ENCODE measurements around the gene TXNDC5. TPM values are rescaled to one million over a fixed set of nuclear protein-coding genes. Genes with fewer than 3 reads are reported as not detected.

TXNDC5 gene
- total RNA-seq, 3 donors from 2014 or later = 123 to 191 (median 165) TPM

GRCh38 chr6:7865781-7866180 lies 44.8 kb downstream of the TXNDC5 start:
- intact Hi-C loops (cut with DNase I; ENCODE audit: low total_unique reads) = no loop called here
- H3K4me3 ChIP-seq = no peak overlapping the region
- DNase-seq (ENCODE audit: low spot score in 2 of 2) = no peak
- H3K9me3 ChIP-seq = no peaks in the 10 kb centered on the region
- H3K4me1 ChIP-seq = no peaks in the 10 kb centered on the region
- TF ChIP-seq, protein P1, sequence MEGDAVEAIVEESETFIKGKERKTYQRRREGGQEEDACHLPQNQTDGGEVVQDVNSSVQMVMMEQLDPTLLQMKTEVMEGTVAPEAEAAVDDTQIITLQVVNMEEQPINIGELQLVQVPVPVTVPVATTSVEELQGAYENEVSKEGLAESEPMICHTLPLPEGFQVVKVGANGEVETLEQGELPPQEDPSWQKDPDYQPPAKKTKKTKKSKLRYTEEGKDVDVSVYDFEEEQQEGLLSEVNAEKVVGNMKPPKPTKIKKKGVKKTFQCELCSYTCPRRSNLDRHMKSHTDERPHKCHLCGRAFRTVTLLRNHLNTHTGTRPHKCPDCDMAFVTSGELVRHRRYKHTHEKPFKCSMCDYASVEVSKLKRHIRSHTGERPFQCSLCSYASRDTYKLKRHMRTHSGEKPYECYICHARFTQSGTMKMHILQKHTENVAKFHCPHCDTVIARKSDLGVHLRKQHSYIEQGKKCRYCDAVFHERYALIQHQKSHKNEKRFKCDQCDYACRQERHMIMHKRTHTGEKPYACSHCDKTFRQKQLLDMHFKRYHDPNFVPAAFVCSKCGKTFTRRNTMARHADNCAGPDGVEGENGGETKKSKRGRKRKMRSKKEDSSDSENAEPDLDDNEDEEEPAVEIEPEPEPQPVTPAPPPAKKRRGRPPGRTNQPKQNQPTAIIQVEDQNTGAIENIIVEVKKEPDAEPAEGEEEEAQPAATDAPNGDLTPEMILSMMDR (IDR thresholded peaks at IDR 0.05) = no peak
- TF ChIP-seq POLR2A (IDR thresholded peaks at IDR 0.05) = no peak
- TF ChIP-seq POLR2AphosphoS5 (IDR thresholded peaks at IDR 0.05) = no peak
- H3K27me3 ChIP-seq = no peaks in the 10 kb centered on the region
- no peak overlapping the region for H3K27ac ChIP-seq
- no peaks in the 10 kb centered on the region for H3K36me3 ChIP-seq

DNA sequence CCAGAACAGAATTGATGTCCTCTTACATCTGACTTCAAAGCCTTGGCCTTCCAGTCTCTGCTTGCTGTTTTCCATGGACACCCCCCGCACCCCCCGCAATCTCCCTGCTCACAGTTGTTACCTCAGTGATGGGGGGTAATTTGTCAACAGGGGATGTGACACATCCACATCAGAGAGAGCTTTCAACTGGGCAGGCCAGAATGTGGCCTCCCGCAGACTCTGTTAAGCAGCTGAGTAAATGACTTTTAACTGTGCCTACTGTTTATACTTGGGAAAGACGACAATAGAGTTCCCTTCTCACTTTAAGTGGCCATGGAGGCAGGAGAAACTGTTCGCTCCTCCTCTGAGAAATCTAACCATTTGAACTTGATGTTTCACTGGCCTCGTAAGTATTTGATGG lies 51.0 kb downstream of the TXNDC5 start:
- H3K36me3 ChIP-seq = no peaks in the 10 kb centered on the region
- H3K4me3 ChIP-seq = no peak overlapping the region
- DNase-seq (ENCODE audit: low spot score in 2 of 2) = no peak
- intact Hi-C loops (cut with DNase I; ENCODE audit: low total_unique reads) = no loop called here
- H3K27ac ChIP-seq = no peak overlapping the region
- no peaks in the 10 kb centered on the region for H3K4me1 ChIP-seq
- H3K9me3 ChIP-seq = no peaks in the 10 kb centered on the region
- no peak for TF ChIP-seq POLR2AphosphoS5 (IDR thresholded peaks at IDR 0.05)
- no peaks in the 10 kb centered on the region for H3K27me3 ChIP-seq

DNA sequence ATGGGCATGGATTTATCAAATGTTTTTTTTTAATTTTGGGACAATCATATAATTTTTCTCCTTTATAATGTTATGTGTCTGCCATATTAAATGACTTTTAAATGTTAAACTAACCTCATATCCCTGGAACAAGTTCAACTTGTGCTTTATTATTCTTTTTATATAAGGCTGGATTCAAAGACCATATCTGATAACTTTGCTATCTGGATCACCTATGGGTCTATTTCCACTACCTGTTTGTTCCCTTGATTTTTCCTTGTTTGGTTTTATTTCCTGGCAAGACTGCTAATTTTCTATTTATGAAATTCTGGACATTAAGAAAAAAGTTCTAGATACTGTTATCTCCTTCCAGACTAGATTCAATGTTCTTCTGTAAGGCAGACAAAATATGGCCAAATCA lies 58.8 kb downstream of the TXNDC5 start:
- no peaks in the 10 kb centered on the region for H3K27me3 ChIP-seq
- TF ChIP-seq, protein P1 (IDR thresholded peaks at IDR 0.05) = no peak
- intact Hi-C loops (cut with DNase I; ENCODE audit: low total_unique reads) = no loop called here
- no peak for DNase-seq (ENCODE audit: low spot score in 2 of 2)
- H3K9me3 ChIP-seq = peaks cover 9 to 23% of the 10 kb centered on the region in 2 donors
- H3K36me3 ChIP-seq = no peaks in the 10 kb centered on the region
- no peak overlapping the region for H3K27ac ChIP-seq
- no peaks in the 10 kb centered on the region for H3K4me1 ChIP-seq
- H3K4me3 ChIP-seq = no peak overlapping the region

DNA sequence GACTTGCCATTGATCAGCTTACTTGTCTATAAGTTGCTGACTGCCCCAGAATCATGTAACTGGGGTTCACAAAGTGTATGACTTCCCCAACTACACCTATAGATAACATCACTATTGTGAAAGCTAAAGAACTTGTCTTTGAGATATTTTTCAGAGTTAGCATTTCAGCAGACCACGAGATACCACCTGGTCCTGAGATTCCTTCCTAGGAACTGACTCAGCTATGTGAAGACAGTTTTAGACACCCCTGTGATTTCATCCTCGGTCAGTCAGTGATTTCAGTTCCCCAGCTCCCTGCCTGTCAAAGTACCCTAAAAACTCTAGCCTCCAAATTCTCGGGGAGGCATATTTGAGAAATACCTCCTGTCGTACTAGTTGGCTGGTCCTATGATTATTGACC lies 62.4 kb downstream of the TXNDC5 start:
- no peak overlapping the region for H3K27ac ChIP-seq
- no peaks in the 10 kb centered on the region for H3K36me3 ChIP-seq
- peaks cover 9 to 23% of the 10 kb centered on the region in 2 donors for H3K9me3 ChIP-seq
- H3K27me3 ChIP-seq = no peaks in the 10 kb centered on the region
- TF ChIP-seq POLR2A (IDR thresholded peaks at IDR 0.05) = no peak
- TF ChIP-seq POLR2AphosphoS5 (IDR thresholded peaks at IDR 0.05) = no peak
- TF ChIP-seq, protein P1 (IDR thresholded peaks at IDR 0.05) = no peak
- no peaks in the 10 kb centered on the region for H3K4me1 ChIP-seq
- DNase-seq (ENCODE audit: low spot score in 2 of 2) = no peak
- intact Hi-C loops (cut with DNase I; ENCODE audit: low total_unique reads) = no loop called here
- H3K4me3 ChIP-seq = no peak overlapping the region

DNA sequence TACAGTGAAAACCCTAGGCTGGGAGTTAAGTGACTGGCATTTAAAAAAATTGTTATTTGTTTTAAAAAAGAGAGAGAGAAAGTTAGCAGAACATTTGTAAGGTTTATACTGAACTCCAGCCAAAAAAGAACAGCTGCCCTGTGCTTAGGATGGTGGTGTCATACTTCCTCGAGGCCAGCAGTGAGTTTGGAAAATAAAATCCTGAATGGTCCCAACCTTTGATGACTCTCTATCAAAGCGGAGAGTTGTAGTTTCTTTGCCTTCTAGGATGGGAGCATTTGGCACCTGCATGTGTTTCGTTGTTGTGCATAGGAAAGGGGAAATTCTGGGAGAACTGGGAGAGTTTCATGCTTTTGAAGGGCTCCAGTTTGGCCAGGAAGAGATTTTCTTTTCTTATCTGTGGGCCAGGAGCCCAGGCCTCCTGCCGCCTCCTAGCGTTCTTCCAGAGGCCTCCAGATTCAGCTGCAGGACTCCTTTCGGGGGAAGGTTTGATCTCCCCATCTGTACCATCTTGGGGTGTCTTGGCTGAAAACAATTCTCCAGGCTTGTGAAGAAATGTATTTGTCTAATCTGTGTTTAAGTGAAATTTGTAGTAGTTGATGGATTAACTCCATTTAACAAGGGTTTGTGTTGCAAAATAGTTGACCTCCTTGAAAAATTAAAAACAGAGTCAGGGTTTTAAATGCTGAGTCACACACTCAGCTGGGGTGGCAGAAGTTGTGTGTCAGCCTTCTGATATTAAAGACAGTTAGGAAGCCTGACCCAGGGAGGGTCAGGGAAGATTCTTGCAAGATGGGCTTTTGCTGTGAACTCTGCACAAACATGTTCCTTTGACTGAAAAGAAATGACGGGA lies 63.4 kb downstream of the TXNDC5 start:
- Histone ChIP-seq H3K36me3 (no peaks in the 10 kb centered on the region), H3K4me3 (no peak overlapping the region), H3K4me1 (no peaks in the 10 kb centered on the region), H3K27me3 (no peaks in the 10 kb centered on the region), H3K9me3 (peaks cover 3 to 15% of the 10 kb centered on the region in 2 donors), H3K27ac (no peak overlapping the region)
- intact Hi-C loops (cut with DNase I; ENCODE audit: low total_unique reads) = no loop called here
- TF ChIP-seq POLR2AphosphoS5 (IDR thresholded peaks at IDR 0.05) (no peak), POLR2A (IDR thresholded peaks at IDR 0.05) (no peak)
- TF ChIP-seq, protein P1 (IDR thresholded peaks at IDR 0.05) = no peak
- DNase-seq (ENCODE audit: low spot score in 2 of 2) = no peak
